GM19240 (cell line): ENCODE measurements around the gene UBAC2.

Experiments
- DNase-seq: peaks from one replicate; pipeline ENCODE4 v3.0.0; 2011; ENCODE audit warnings: low spot score; ENCODE audit not compliant: insufficient read length

The UBAC2 gene

DNA sequence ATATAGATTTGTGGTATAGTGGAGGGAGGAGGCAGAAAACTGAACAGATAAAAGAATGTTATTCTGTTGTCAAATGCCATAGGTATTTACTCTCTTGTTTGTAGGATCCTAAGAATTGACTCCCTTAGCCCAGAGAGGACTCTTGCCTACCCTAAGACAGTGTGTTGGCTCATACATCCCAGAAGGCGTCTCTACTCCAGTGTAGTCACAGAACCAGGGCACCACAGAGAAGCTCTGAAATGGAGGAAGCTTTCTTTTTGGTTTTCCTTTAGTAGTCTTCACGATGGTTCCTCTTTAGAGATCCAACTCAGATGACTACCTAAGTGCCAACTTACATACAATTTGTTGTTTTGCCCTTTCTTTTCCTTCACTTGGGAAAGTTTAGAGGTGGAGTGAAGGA, 92.5 kb downstream of the UBAC2 start:
- DNase-seq = no peak

DNA sequence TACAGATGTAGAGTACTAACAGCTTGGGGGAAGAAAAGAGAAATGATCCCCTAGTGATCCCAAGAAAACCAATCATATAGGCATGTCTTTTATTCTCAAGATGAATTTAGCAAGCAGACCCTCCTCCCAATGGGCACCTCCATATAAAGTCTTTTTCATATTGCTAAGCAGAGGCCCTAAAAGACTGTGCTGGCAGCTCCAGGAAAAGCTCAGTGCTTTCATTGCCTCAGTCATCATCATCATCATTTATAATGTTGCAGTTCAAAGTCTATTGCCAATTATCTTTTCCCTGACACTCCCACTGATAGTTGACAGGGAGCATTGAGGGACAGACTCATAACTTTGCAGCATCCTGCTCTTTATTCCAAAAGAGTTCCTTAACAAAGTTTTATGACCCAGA, 93.5 kb downstream of the UBAC2 start:
- DNase-seq = no peak

DNA sequence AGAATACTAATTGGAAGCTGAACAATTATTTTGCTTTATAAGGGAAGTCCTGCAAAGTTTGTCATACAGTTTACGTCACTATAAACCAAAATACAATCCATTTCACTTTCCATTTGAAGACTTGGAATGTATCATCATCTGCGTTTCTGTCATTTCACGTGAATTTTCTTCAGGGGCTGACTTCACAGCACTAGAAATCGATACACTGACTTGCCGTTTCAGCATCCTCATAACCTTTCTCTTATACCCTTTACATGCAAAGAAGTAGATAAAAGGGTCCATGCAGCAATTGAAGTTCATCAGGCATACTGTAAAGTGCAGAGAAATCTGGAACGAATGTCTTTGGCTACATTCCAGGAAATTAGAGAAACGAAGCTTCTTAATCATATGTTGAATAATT, 94.3 kb downstream of the UBAC2 start:
- DNase-seq = no peak

DNA sequence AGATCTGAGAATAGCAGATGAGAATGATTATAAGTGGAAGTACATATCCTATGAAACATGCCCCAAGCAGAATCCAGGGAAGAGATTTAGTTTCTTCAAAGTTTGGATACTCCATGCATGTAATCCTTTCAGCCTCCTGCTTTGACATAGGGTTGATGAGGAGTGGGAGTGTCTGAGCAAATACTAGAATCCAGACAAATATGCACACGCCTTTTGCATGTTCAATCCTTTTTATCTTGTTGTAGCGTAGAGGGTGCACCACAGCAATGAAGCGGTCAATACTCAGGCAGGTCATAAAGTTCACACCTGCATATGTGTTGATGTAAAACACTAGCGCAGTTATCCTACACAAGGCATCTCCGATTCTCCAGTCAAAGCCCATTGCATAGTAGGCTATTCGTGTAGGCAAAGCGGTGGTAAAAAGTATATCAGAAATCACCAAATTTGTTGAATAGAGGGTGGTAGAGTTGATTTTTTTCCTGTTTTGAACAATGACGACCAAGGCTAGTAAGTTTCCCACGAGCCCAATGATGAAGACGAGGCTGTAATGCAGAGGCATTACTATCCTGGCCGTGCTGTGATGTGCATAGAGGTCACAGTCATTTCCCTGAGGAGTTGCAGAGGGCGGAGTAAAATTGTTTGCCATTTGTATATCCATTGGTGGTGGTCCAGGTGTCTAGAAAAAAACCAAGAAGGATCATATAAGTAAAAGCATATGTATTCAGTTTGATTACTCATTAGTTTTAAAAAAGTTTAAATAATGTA, 95.0 kb downstream of the UBAC2 start:
- DNase-seq = no peak

DNA sequence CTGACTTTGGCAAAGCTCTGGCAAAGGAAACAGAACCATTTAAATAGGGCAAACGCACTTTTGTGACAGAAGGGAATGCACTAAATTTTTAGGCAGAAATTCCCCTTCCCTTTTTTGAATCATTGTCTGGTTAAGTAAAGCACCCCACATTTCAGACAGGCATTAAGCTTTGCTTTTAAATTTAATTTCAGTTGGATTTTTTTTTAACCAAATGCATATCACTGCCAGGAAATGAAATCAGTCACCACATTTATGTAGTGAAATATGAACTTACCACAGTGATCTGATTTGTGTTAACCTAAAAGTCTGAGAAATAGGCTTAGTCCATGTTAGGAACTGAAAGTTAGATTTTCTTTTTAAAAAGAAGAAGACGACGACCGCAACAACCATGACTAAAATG, 95.7 kb downstream of the UBAC2 start:
- DNase-seq = no peak

DNA sequence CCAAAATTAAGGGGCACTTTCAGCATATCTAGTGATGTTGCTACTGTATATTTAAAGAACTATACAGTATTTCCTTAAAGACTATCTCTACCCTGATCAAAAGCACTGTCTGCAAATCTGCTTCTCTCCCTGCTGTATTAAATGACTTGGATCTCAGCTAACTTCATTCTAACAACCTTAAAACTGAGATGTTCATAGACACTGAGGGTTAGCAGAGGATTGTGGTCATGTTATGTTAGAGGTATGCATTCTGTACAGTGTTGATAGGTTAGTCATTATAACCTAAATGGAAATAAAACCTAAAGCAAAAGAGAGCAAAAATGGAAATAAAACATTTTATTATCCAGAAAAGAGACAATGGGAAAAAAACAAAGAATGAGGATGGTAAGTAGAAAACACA, 96.7 kb downstream of the UBAC2 start:
- DNase-seq = no peak

DNA sequence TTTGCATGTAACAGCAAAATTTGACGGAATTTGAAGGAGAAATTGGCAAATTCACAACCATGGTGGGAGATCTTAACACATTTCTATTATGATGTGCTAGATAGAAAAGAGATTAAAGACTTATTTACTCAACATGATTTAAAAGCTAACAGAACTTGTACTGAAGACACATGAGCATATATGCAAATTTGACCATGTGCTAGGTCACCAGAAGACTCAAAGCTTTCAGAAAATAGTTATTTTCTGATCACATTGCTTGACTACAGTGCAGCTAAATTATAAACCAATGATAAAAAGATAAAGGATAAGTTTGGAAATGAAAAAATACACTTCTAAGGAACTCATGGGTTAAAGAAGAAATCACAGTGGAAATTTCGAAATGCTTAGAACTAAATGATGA, 97.4 kb downstream of the UBAC2 start:
- no peak for DNase-seq

DNA sequence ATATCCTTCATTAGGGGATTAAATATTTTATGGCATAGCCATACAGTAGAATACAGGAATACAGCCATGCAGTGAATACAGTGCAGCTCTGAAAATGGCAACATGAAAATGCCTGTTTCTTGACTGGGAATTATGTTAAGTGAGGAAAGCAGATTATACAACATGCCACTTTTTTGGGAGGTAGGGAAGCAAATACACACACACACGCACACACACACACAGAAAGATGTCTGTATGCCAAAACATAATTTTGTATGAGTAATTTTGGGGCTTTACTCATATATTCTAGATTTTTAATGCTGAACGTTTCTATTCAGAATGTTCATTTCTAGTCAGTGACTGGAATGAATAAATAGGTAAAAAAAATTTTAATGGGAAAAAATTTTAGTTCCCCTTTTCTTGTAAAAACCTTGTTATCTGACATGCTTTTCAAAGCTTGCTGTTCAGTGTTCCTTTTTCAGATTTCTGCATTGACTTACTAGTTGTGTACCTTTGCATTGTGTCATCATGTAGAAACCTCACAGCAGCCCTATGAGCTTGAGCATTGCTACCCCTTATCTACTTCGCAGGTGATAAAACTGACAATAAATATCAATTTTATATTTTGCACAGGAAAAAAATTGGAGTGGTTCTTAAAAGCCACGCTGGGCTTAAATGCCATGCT, 98.7 kb downstream of the UBAC2 start:
- no peak for DNase-seq

DNA sequence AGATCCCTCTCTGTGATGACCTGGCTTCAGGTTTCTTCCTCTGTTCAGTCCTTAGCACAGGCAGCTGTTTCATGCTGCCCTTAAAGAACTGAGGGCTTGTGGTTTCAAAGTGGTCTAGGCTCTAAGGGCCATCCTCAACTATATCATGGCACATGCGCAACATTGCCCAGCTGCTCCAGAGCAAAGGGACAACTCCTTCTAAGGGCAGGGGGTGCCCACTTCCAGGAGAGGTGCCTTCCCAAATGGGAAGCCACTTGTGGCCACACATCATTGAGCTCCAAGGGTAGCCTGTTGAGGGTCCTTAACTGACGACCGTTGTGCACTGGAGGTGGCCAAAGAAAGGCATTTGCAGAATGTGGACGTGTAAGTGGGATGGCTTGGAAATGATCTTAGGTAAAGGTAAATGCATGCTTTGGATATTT, 99.3 kb downstream of the UBAC2 start:
- no peak for DNase-seq

DNA sequence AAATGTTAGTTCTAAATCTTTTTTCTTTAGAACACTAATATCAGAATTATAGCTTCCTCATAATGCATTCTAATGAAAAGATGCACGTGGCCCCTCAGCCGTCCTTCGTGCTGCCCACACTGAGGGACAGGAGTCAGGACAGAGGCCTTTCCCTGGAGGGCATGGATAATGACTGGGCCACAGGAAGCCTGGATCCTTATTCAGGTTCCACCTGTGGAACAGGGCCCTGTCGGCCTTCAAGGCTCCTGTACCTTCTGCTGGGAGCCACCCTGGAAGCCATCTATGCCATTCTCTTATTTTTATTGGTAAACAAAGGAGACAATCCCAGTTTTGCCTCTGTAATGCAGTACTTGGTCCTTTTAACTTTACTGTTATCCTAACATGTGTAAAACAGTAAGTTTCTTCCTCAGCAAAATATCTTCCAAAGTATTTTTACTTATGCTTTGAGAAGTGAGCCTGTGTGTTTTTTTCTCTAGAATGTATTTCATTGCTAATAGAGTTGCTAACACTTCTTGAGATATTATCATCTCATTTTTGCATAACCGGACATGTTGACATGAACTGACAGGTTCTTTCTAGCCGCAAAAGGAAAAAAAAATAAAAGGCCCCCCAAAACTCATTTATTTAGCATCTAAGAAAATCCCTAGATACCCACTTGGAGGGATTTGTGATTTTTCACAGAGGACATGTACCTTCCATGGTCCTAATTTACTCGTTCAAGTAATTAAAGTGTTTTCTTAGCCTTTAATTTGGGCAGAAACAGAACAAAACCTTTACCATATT, 100.6 kb downstream of the UBAC2 start:
- no peak for DNase-seq

DNA sequence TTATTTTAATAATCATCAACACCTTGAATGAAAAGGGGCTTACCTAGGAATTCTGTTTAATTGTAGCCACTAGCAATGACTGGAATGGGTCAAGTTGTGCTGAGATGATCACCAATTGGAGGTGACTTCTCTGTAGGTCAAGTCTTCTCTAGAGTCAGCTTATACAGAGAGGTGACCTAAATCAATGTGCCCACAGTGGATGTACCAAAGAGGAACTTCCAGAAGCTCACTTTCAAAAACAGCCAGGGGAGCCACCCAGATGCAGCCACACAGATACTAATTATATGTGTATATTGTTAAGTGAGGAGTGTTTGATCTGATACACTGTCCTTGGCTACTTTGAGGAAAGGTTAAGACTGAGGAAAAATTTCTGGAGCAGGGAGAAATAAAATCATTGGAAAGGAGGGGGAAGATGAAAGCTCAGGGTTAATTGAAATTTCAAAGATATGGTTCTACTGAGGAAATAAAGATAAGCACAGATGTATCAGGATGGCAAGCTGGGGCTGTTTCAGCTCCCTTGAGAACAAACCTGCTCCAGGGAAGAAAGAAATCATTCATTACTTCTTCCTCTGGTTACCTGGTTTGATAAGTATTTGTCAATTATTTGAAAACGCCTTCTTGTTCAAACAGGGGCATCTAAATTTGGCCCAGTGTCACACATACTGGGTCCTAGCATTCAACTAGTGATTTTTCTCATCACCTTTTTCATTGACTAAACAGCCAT, 101.4 kb downstream of the UBAC2 start:
- DNase-seq = no peak

DNA sequence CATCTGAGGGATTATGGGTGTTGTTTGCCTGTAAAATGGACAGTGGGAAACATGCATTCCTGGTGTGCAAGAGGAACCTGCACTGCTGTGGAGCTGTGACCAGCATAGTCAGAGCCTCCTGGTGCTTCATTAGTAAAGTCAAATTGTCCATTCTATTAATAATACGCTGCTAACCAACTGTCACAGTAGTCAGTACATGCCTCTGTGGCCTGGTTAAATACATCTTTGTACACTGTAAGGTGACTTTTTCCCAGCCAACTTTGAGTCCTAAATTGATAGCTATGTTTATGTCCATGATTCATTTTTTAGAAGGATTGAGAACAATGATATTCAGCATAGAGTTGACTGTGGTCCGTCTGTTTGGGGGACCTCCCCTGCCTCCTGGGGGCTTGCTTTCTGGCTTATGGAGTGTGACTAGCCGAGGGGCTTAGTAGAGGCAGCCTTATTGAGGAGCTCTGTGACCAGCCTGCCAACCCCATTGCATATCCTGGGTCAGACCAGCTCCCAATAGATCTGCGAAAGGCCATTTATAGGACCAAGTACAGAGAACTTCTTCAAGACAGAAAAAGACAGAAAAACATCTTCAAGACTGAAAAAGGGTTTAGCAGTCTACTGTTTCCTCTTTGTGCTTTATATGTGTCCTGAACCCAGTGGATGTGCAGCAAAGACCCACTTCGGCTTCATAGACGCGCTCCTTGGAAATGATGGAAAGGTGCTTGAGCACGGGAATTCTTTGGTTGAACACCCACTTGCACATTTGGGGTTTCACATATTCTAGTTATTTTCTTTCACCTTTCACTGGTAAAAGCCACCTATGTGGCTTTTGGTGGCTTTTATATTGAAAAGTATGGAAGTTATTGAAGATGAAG, 102.2 kb downstream of the UBAC2 start:
- no peak for DNase-seq

DNA sequence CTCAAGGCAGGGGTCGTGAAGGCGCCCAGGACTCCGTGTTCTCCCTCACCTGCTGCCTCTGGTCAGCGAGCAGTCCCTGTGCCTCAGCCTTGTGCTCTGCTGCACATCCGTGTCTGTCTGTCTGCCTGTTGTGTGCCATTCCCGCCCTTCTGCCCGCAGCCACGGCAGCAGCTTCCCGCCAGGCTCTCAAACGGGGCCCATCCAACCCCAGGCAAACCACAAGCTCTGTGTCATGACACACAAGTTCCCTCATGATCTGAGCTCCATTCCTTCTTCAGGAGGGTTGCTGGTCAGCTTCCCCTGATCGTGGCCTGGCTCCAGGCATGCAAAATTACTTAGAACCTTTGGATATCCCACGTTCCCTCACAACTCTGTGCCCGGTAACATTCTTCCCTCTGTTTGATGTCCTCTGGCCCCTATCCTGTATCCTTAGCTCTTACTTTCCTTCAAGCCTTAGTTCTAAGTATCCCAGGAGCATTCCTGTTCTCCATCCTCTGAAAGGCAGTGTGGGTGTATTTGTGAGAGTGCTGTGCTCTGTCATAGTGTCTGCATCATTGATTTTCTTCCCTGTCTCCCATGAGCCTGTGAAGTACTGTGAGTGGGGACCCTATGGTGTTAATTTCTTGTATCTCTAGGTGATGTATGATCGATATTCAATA, 103.3 kb downstream of the UBAC2 start:
- DNase-seq = no peak

DNA sequence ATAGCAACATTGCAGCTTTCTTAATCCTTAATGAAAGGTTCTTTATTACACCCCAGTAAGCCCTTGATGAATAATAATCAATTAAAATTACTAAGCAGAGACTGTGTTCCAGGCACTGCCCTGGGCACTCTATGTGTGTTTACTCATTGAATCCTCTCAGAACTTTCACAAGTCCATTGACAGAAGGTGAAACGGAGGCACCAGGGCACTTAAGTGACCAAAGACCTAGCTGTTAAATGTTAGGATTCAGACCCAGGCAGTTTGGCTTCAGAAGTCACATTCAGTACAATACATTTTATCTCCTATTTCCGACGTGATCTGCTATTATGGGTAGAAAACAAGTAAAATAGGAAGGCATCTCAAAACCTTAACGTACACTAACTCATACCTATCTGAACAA, 103.9 kb downstream of the UBAC2 start:
- DNase-seq = no peak

DNA sequence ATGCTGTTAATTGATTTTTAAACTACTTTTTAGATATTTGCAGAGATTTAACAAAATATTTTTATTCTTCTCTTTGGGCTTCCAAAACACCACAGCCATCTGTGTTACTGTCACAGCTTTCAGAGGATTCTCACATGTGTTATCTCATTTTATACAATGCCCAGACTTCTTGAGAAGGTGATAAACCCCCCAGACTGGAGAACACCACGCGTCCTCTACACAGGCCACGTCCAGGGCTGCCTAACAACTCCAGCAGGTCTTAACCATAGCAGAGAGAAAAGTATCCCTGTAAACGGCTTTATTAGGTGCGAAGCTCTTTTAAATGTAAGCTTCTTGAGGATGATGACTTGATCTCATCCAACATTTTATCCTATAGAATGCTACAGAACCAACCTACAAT, 104.5 kb downstream of the UBAC2 start:
- DNase-seq = no peak

DNA sequence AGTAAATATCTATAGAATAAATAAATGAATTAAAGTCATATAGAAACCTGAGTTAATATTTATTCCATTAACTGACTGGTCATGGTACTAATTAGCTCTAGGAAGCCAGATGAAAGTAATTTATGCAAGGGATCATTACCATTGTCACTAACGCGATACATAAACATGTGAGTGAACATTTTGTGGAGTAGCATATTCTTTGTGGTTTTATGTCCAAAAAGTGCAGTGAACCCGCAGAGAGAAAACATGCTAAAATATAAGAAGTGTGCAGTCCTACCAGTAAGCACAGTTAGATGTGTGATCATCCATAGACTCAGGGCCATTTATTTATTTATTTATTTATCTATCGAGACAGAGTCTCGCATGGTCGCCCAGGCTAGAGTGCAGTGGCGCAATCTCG, 104.9 kb downstream of the UBAC2 start:
- DNase-seq = no peak

DNA sequence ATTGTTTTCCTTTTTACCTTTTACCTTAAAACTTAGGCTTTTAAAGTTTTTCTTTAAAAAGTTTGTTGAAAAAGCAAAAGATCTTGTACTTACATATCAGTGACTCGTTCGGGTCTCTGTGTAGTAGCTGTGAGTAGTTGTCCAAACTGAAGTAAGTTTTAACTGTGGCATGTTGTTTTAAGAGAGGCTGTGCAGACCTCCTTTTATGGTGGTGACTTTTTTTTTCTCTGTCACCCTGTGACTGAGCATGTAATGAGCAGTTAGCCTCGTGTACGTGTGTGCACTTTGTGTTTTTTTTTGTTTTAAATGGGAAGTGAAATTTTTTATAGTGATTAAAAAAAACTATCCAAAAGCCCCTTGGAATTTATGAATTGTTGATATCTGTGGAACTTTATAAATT, 106.6 kb downstream of the UBAC2 start, which contains the start of gene GPR183:
Gene GPR183 (minus strand): TSS at position 153 of the 400 bp plus-strand sequence. CDS start 11,254 bp downstream, outside the sequence.
- no peak for DNase-seq

DNA sequence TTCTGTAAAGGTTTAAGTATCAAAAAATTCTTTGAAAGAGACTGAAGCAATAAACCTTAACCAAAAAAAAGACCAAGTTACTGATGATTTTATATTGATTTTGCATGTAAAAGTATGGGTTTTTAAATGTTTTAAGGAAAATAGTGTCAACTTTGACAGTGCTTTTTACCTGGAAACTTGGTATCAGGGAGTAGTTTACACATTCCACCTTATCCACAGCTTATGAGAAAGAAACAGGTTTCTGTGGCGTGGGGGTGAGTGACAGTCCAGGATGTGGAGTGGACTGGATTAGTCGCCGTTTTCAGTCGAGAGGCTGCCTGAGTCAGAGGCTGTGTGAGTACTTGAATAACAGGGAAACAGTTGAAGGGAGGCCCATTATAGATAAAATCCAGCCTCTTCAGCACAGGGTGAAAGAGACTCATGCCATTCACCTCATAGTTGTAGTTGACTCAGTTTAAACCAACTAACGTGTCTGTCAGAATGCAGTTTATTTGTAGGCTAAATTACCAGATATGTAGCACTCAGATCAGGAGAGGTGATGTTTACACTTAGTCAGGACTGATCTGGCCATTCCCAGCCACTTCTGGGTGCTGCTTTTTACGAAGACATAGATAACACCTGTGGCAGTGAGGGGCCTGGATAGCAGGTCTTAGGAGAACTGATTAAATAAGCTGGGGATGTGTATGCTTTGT, 107.1 kb downstream of the UBAC2 start:
- no peak for DNase-seq

DNA sequence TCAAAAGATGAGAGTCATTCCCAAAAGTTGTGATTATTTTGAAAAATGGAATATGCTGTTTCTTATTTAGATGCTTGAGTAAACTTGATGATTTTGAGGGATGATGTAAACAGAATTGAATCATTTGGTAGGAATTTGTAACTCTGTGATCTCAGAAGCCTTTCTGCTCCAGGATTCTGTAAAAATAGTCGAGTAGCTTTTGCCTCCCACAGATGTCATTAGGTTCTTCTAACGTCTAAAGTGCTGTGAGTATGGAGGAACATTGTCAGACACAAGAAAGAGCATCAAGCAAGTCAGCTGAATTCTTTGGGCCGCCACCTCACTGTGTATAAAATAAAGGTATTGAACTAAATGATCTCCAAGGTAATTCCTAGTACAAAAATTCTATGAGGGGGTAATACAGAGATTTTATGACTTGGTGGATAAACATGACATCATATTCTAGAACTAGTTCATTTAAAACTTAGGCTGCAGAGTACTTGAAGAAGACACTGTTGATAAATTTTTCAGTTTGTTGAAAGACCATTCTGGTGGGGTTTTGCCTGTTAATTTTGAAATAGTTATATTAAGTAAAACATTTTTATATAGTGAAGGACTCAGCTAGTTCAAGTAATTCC, 107.9 kb downstream of the UBAC2 start:
- no peak for DNase-seq
